Fibroblast of skin of right biceps (primary cell): Measurements from ENCODE around the gene UBASH3B.
A peak's percentile ranks its signal among the peaks of the same experiment; 100 is the strongest.

ENCODE experiments used
- DNase-seq: peaks from one replicate; pipeline ENCODE4 v3.0.0-alpha.2; 2013

Gene UBASH3B

DNA sequence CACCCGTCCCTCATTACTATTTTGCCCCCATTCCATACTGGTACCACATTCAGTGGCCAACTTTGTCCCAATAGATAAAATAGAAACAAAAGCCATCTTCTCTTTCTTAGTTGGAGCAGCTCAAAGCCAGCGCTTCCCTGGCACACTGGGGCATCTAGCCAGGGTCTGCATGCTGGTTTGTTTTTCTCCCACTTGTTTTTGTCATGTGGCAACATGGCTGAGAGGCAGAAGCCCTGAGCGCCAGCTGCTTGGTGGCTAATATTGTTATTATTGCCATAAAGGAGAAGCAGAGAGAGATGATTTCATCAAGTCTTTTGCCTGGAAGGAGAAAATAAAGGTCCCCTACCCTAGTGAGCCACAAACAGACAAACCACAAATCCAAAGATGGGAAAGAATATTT, 134.4 kb downstream of the UBASH3B start:
- DNase-seq = no peak

GRCh38 chr11:122791411-122791810, 135.9 kb downstream of the UBASH3B start:
- DNase-seq = no peak

GRCh38 chr11:122791836-122792235, 136.3 kb downstream of the UBASH3B start:
- peak; percentile 35 for DNase-seq

GRCh38 chr11:122793515-122793914, 138.0 kb downstream of the UBASH3B start:
- no peak for DNase-seq

DNA sequence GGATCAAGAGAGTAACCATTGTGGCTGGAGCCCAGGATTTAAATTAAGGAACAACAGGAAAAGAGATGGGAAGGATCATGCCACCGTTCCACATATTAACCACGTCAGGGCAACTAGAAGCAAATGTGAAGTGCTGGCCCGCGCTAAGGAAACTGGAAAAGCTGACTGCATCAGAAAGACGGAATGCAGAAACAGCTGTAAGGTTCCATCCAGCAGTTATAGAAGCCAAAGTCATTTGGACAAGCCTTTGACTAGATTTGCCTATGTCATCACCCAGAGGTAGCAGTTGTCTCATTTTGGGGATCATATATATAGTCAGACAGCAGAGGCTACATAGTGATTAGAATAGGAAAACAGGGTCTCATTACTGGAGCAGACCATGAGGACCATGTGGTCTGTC, 139.8 kb downstream of the UBASH3B start:
- no peak for DNase-seq

- DNase-seq = peak; percentile 40
These were observed 140.7 kb downstream of the UBASH3B start for GRCh38 chr11:122796128-122796717.

GRCh38 chr11:122797651-122798050, 142.1 kb downstream of the UBASH3B start:
- no peak for DNase-seq

- no peak for DNase-seq
These were observed 144.0 kb downstream of the UBASH3B start for GRCh38 chr11:122799406-122800105.

- no peak for DNase-seq
These were observed 147.4 kb downstream of the UBASH3B start for GRCh38 chr11:122802876-122803275.

DNA sequence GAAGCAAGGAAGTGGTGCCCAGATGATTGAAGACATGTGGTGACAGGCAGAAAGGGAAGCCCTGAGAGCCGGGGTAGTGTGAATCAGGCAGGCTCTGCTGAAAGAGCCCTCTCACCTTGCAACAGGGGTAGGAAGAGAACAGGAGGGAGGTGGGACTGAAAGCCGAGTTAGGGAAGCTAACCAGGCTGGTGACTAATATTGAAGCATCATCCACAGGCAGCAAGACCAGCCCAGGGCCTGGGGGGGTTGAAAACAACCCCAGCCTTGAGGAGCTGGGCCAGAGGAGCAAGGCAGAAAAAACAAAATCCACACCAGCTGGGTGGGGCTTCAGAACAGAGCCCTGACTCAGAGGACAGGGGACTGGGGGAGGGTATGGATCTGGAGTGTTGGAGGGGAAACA, 147.8 kb downstream of the UBASH3B start:
- peak; percentile 80 for DNase-seq

DNA sequence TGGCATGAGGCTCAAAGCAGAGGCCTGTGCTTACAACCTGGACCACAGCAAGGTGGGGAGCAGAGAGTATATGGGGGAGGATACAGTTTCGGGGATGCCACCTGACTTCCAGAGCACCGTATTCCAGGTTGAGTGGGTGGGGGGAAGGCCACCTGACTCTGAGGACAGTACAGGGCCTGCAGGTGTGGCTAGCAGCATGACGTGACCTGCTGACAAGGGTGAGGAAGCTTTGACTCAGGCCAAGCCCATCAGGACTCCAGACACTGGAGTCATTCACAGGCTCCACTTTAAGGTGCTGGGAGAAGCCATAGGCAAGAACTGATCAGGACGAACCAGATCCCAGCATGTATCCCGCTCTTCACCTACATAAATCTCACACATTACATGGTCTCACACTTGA, 148.2 kb downstream of the UBASH3B start:
- DNase-seq = no peak

DNA sequence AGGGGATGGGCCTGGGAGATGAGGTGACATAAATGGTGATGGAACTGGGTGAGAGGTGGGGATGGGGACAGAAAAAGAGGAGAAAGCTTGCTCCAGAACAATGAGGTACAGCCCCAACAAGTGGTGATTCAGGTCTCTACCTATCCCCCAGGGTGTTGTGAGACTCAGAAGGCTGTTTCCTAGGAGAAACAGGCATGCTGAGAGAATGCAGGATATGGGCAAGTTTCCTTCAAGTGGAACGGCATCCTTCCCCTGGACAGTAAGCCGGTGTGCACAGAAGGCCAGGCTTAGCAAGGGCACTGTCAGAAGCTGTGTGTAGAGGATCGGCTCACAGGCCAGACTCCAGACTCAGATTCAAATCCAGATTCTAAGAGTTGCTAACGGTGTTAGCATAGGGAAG, 148.6 kb downstream of the UBASH3B start:
- DNase-seq = peak; percentile 63

DNA sequence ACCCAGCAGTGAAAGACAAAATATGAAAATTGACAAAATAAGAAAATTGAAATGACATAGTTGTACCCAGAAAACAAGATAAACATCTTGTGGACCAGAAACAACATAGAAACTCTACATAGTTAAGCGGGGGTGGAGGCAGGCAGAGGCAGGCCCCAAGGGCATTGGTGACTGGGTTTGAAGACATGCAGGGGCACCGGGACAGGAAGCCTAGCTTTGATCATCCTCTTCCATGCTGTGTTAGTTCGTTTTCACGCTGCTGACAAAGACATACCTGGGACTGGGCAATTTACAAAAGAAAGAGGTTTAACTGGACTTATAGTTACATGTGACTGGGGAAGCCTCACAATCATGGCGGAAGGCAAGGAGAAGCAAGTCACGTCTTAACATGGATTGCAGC, 149.3 kb downstream of the UBASH3B start:
- DNase-seq = no peak

DNA sequence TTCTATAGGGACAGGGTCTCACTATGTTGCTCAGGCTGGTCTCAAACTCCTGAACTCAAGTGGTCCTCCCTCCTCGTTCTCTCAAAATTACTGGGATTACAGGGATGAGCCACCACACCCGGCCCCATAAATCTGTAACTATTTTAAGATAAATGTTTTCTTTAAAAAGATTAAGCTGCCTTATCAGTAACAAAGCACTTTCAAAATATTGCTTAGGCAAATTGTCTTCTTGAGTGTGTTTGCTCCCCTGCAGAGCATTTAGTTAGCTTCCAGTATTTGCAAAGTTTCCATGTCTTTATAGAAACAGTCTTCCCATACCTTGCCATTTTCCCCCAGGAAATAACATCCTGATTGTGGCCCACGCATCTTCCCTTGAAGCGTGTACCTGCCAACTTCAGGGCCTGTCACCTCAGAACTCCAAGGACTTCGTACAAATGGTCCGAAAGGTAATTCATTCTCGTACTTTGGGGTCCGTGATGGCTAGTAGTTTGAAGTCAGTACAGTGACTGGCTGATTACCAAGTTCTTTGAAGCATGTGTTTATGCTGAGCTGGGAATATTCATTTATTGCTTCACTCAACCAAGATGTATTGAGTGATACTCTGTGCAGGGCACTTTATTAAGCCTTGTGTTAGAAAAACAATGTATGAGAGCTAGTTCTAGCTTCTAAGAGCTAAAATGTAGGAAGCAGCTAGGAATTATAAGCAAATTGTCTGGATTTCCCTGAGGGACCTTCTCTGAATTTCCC, 152.4 kb downstream of the UBASH3B start:
- DNase-seq = no peak

DNA sequence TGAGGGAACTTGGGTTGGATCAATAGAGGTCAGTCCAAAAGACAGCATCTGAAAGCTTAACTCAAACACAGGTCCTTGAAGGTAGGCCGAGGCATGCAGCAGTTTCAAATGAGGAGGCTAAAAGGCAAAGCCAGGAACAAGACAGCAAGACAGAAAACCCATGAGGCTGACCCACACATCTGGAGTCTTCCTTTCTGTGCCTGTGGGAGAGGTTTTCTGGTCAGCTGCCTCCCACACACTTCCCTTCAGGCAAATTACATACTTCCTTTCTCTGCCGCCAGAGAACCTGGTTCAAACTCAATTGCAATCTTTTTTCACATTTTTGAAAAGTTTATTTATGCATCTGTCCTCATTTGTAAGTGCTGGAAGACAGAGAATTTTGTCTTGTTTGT, 153.0 kb downstream of the UBASH3B start:
- no peak for DNase-seq

GRCh38 chr11:122809866-122810265, 154.3 kb downstream of the UBASH3B start:
- DNase-seq = no peak

DNA sequence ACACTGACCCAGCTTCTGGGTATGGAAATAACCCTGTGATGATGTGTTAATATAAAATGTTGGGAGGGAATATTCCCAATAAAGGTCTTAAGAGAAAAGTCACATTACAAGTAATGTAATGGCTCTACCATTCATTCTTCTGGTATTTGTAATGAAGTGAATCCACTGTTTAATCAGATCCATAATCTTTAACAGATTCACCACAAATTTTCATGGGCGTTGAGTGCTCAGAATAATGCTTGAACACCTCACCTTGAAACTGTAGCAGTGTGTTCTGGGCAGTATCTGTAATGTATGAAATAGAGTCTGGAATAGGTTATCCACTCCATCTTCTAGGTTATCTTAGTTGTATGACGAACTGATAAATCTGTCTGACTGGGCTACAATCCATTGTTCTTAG, 156.2 kb downstream of the UBASH3B start:
- DNase-seq = peak; percentile 29

DNA sequence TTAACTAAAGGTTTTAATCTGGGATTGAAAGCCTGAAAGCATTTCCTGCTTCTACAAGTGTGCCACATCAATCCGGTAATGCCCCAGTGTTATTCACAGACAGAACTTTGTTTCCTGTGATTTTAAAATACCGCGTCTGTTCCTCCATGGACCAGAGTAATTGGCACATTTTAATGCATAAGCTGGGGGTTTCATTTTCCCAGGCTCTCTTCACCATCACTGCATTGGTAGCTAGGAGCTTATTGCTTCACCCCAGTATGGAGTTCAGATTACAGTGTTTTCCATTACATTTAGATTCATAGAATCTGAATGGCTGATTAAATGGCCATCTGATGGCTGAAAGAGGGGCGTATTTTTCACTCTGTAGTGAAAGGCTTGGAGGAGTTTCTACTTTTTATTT, 157.1 kb downstream of the UBASH3B start:
- DNase-seq = no peak

DNA sequence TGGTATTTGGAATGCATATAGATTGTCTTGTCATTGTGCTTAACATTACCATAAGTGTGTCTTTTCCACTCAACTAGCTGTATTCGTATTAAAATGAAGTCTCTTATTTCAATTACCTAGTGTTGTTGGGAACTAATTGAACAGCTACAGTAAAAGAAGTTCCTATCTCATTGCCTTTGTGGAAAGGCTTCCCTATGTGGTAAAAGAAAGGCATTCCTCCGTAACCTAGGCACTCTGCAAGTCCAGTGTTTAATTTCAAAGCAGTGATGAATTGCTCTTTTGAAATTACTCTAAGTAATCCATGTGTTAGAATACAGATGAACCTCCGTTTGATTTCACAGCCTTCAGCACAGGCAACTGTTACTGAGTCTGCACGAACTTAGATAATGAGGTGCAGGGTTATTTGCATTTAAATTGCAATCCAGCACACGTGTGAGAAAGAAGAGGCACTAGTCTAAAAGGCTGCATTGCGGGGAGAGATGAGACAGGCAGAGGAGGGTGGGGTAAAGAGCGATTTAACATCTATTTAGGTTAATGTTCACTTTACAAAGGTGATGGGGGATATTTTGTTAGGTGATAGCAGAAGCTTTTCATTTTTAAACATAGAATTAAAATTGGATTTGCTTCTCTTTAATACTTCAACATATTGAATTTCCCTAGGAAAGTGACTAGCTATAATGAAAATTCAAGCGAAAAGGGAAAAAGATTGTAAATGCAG, 157.8 kb downstream of the UBASH3B start:
- DNase-seq = no peak

DNA sequence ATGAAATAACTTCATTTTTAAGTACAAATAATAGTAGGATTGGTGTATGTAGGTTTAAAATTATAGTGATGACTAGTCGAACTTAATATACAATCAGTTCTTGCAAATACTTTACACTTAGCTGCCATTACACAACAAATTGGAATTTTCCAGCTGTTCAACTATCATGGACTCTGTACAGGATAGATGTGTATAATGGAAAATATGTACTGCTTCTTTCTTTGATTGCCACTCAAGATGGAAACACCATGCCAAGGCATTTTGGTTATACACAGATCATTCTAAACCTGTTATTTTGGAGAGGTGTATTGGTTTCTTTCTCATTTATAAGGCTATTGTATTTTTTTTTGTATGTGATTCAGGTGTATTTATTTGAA, 158.4 kb downstream of the UBASH3B start:
- no peak for DNase-seq

GRCh38 chr11:122814401-122814800, 158.9 kb downstream of the UBASH3B start:
- DNase-seq = no peak

DNA sequence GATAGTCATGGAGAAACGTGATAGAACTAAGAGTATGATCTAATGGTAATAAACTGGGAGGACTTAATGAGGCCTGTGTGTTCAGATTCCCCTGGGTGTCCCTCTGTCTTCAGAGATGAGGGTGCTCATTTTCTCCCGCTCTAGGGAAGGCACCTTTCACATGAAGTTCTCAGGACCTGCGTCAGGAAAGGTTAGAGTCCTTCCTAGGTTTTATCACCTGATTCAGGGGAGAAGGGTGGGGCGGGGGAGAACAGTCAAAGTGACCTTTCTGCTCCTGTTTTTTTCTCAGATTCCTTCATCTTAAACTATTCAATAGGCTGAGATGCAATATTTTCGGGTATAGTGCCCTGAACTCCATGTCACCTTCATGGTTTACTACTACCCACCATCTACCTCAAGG, 160.4 kb downstream of the UBASH3B start:
- DNase-seq = no peak

- no peak for DNase-seq
These were observed 161.4 kb downstream of the UBASH3B start for GRCh38 chr11:122816761-122817520.
